ENCODE results near the gene PLEKHA7. TPM values are rescaled to one million over a fixed set of nuclear protein-coding genes. Genes with fewer than 3 reads are reported as not detected.

Gene PLEKHA7
- total RNA-seq, 1 experiment from 2014 or later = 13.0 TPM

GRCh38 chr11:16784666-16785065 lies 229.5 kb downstream of the PLEKHA7 start:
- POLR2A ChIA-PET = no interaction called here
- CTCF ChIA-PET = interaction anchor here (0.8 to 2.2 kb wide), 7 partner anchors 11 to 279 kb away, joined by 3 to 32 read pairs (median 5); no protein-coding TSS in a partner anchor
- Mint-ChIP-seq H3K4me1 (peaks cover 12% of the 10 kb centered on the region), H3K27me3 (ENCODE audit: low read depth) (no peaks in the 10 kb centered on the region), H3K4me3 (no peak overlapping the region), H3K27ac (no peak overlapping the region), H3K36me3 (no peaks in the 10 kb centered on the region), H3K9me3 (no peaks in the 10 kb centered on the region)
- DNase-seq (ENCODE audit: low spot score) = no peak
- TF ChIP-seq FOXK1 (CRISPR knock-in tag; IDR thresholded peaks at IDR 0.05) (no peak), CBFB (CRISPR knock-in tag; IDR thresholded peaks at IDR 0.05; ENCODE audit: low read depth) (no peak), ZNF416 (CRISPR knock-in tag; IDR thresholded peaks at IDR 0.05) (no peak), FOXP4 (CRISPR knock-in tag; IDR thresholded peaks at IDR 0.05) (no peak), NFATC4 (CRISPR knock-in tag; IDR thresholded peaks at IDR 0.05) (no peak), NFE2L1 (CRISPR knock-in tag; IDR thresholded peaks at IDR 0.05) (no peak), SMAD4 (CRISPR knock-in tag; IDR thresholded peaks at IDR 0.05) (no peak), AR (CRISPR knock-in tag; IDR thresholded peaks at IDR 0.05) (no peak), SP1 (CRISPR knock-in tag; conservative IDR thresholded peaks at IDR 0.05) (no peak), PRDM15 (CRISPR knock-in tag; IDR thresholded peaks at IDR 0.05) (no peak), CREM (CRISPR knock-in tag; IDR thresholded peaks at IDR 0.05) (no peak), ZNF396 (CRISPR knock-in tag; IDR thresholded peaks at IDR 0.05; ENCODE audit: borderline replicate concordance) (no peak), MLX (CRISPR knock-in tag; IDR thresholded peaks at IDR 0.05) (no peak), IRF1 (CRISPR knock-in tag; IDR thresholded peaks at IDR 0.05) (no peak), ZNF219 (CRISPR knock-in tag; IDR thresholded peaks at IDR 0.05; ENCODE audit: borderline replicate concordance) (no peak), GTF2I (CRISPR knock-in tag; conservative IDR thresholded peaks at IDR 0.05) (no peak)
- TF ChIP-seq, protein P1, sequence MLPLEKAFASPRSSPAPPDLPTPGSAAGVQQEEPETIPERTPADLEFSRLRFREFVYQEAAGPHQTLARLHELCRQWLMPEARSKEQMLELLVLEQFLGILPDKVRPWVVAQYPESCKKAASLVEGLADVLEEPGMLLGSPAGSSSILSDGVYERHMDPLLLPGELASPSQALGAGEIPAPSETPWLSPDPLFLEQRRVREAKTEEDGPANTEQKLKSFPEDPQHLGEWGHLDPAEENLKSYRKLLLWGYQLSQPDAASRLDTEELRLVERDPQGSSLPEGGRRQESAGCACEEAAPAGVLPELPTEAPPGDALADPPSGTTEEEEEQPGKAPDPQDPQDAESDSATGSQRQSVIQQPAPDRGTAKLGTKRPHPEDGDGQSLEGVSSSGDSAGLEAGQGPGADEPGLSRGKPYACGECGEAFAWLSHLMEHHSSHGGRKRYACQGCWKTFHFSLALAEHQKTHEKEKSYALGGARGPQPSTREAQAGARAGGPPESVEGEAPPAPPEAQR (CRISPR knock-in tag; IDR thresholded peaks at IDR 0.05) = no peak
- TF ChIP-seq, protein P2, sequence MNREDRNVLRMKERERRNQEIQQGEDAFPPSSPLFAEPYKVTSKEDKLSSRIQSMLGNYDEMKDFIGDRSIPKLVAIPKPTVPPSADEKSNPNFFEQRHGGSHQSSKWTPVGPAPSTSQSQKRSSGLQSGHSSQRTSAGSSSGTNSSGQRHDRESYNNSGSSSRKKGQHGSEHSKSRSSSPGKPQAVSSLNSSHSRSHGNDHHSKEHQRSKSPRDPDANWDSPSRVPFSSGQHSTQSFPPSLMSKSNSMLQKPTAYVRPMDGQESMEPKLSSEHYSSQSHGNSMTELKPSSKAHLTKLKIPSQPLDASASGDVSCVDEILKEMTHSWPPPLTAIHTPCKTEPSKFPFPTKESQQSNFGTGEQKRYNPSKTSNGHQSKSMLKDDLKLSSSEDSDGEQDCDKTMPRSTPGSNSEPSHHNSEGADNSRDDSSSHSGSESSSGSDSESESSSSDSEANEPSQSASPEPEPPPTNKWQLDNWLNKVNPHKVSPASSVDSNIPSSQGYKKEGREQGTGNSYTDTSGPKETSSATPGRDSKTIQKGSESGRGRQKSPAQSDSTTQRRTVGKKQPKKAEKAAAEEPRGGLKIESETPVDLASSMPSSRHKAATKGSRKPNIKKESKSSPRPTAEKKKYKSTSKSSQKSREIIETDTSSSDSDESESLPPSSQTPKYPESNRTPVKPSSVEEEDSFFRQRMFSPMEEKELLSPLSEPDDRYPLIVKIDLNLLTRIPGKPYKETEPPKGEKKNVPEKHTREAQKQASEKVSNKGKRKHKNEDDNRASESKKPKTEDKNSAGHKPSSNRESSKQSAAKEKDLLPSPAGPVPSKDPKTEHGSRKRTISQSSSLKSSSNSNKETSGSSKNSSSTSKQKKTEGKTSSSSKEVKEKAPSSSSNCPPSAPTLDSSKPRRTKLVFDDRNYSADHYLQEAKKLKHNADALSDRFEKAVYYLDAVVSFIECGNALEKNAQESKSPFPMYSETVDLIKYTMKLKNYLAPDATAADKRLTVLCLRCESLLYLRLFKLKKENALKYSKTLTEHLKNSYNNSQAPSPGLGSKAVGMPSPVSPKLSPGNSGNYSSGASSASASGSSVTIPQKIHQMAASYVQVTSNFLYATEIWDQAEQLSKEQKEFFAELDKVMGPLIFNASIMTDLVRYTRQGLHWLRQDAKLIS (CRISPR knock-in tag; IDR thresholded peaks at IDR 0.05; ENCODE audit: borderline replicate concordance) = no peak
- ATAC-seq = no peak

All from WTC11 (cell line).